ENCODE results near the gene TRIL. TPM values are rescaled to one million over a fixed set of nuclear protein-coding genes. Genes with fewer than 3 reads are reported as not detected.

TRIL gene
- total and polyA plus RNA-seq, 2 experiments from 2014 or later = 0.95 to 4.5 TPM

GRCh38 chr7:28903730-28904577, 54.2 kb downstream of the TRIL start:
- no peaks in the 10 kb centered on the region for H3F3A ChIP-seq (replicated peaks; ENCODE audit: low read depth)
- no peaks in the 10 kb centered on the region for H3K79me2 ChIP-seq (replicated peaks; ENCODE audit: insufficient read depth)
- Mint-ChIP-seq H3K4me3 (no peak overlapping the region), H3K36me3 (ENCODE audit: low read depth) (no peaks in the 10 kb centered on the region), H3K27ac (peak overlapping the region; percentile 39), H3K4me1 (peaks cover 32% of the 10 kb centered on the region), H3K9me3 (no peaks in the 10 kb centered on the region), H3K27me3 (ENCODE audit: insufficient read depth, low read depth, poor library complexity) (no peaks in the 10 kb centered on the region)
- no peak for ATAC-seq
- H4K20me1 ChIP-seq (replicated peaks; ENCODE audit: insufficient read depth) = no peaks in the 10 kb centered on the region
- no peak for DNase-seq (ENCODE audit: low spot score)
- peak overlapping the region; percentile 16; the same call in 1 of the 2 replicates for H3K4me2 ChIP-seq
- H3K4me1 ChIP-seq (ENCODE audit: insufficient read depth) = peaks cover 34% of the 10 kb centered on the region
- TF ChIP-seq CTCF (conservative IDR thresholded peaks at IDR 0.05; ENCODE audit: low read depth in 2 of 2) (no peak), REST (IDR thresholded peaks at IDR 0.05; ENCODE audit: unreplicated experiment) (no peak), CREB1 (CRISPR knock-in tag; IDR thresholded peaks at IDR 0.05; ENCODE audit: low read depth) (no peak), JUNB (IDR thresholded peaks at IDR 0.05; ENCODE audit: unreplicated experiment) (no peak), ZNF114 (CRISPR knock-in tag; IDR thresholded peaks at IDR 0.05) (no peak), ETS1 (IDR thresholded peaks at IDR 0.05) (no peak), EZH2phosphoT487 (IDR thresholded peaks at IDR 0.05; ENCODE audit: unreplicated experiment) (no peak), EZH2 (IDR thresholded peaks at IDR 0.05; ENCODE audit: low read depth, unreplicated experiment) (no peak), NANOG (IDR thresholded peaks at IDR 0.05; ENCODE audit: borderline replicate concordance) (no peak), ZNF462 (CRISPR knock-in tag; IDR thresholded peaks at IDR 0.05) (no peak), POLR2AphosphoS5 (IDR thresholded peaks at IDR 0.05; ENCODE audit: low read depth) (no peak), ZNF331 (CRISPR knock-in tag; IDR thresholded peaks at IDR 0.05; ENCODE audit: low read depth) (no peak)
- peak overlapping the region; percentile 90 for H2AFZ ChIP-seq
- no peaks in the 10 kb centered on the region for H3K9me2 ChIP-seq (ENCODE audit: insufficient read depth)
- H3K4me3 ChIP-seq = no peak overlapping the region
- H3K27ac ChIP-seq (ENCODE audit: low read depth) = no peak overlapping the region
- no peaks in the 10 kb centered on the region for H3K27me3 ChIP-seq (ENCODE audit: insufficient read depth)
- no peaks in the 10 kb centered on the region for H3K36me3 ChIP-seq (ENCODE audit: insufficient read depth)

Data from GM23338 (cell line).